ENCODE measurements around the gene DDX41.
"Not testable (repeated sequence)": the region's sequence is repeated elsewhere in the genome, so short reads cannot be mapped to it uniquely, and the experiment has no call there.

Gene DDX41

GRCh38 chr5:177536386-177536785 lies 19.6 kb upstream of the DDX41 start:
- Histone ChIP-seq H3K27me3 (ENCODE audit: control insufficient read depth in 3 of 3, insufficient read depth in 3 of 3, low read depth in 1 of 3, low read length in 3 of 3) (no peaks in the 10 kb centered on the region), H3K36me3 (replicated peaks in 1 of 2; ENCODE audit: control insufficient read depth in 2 of 2, insufficient read depth in 2 of 2, low read length in 2 of 2) (peaks cover 38 to 90% of the 10 kb centered on the region in 2 donors), H2BK120ac (ENCODE audit: low read depth, low read length) (no peak overlapping the region), H3K27ac (replicated peaks; ENCODE audit: low read length) (no peak overlapping the region), H3K4me2 (ENCODE audit: insufficient read depth, low read length, poor library complexity, severe bottlenecking) (no peak overlapping the region), H3K4ac (ENCODE audit: low read length) (no peak overlapping the region), H3K9me3 (replicated peaks in 1 of 2; ENCODE audit: control insufficient read depth in 2 of 2, insufficient read depth in 1 of 2, low read depth in 1 of 2, low read length in 2 of 2) (no peaks in the 10 kb centered on the region), H2BK5ac (ENCODE audit: low read length) (no peak overlapping the region), H2BK15ac (ENCODE audit: low read length) (no peak overlapping the region), H3K9ac (ENCODE audit: low read depth, low read length, poor library complexity) (no peak overlapping the region), H3K23ac (ENCODE audit: low read depth, low read length, poor library complexity) (no peak overlapping the region), H2AFZ (ENCODE audit: low read length) (no peak overlapping the region), H2BK12ac (ENCODE audit: low read length) (no peak overlapping the region), H3K4me1 (ENCODE audit: control insufficient read depth in 2 of 2, insufficient read depth in 1 of 2, low read depth in 1 of 2, low read length in 2 of 2) (no peaks in the 10 kb centered on the region), H4K8ac (ENCODE audit: low read depth, low read length) (no peak overlapping the region), H3K18ac (ENCODE audit: low read length) (no peak overlapping the region), H2AK5ac (ENCODE audit: low read depth, low read length) (no peak overlapping the region), H4K91ac (ENCODE audit: low read depth, low read length, poor library complexity) (no peak overlapping the region), H3K4me3 (ENCODE audit: low read length in 2 of 2) (no peak overlapping the region), H3K14ac (ENCODE audit: low read length) (no peak overlapping the region), H3K79me1 (ENCODE audit: low read depth, low read length) (peaks cover 2% of the 10 kb centered on the region)
- WGBS, 2 donors (ENCODE audit: extremely low coverage in 2 of 2, insufficient read length in 2 of 2, insufficient replicate concordance in 1 of 2): no CpG with 5 or more reads among the region's 10 CpGs
- no peak for DNase-seq (ENCODE audit: low spot score)

DNA sequence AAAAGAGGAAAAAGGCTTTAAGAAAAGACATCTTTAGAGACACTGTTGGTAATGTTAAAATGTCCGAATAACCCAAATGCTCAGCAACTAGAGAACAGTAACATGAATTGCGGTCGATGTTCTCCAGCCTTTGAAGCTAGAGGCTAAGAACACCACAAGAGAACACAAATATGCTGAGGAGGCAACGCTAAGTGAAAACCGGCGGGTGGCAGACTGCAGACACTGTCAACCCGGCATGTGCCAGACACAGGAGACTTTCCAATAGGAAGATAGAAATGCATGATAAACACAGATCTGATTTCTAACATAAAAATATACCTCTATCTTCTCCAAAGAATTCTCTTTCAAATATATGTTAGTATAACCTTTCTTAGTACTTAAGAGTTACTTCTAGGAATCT lies 18.4 kb upstream of the DDX41 start:
- DNase-seq (ENCODE audit: low spot score): no peak
- no peak overlapping the region for H3K14ac ChIP-seq (ENCODE audit: low read length)

GRCh38 chr5:177534433-177534832 lies 17.7 kb upstream of the DDX41 start:
- not testable (repeated sequence) for H2AFZ ChIP-seq (ENCODE audit: low read length); H2BK5ac ChIP-seq (ENCODE audit: low read length); H4K8ac ChIP-seq (ENCODE audit: low read depth, low read length); H3K18ac ChIP-seq (ENCODE audit: low read length); H2BK120ac ChIP-seq (ENCODE audit: low read depth, low read length); H2AK5ac ChIP-seq (ENCODE audit: low read depth, low read length); H4K91ac ChIP-seq (ENCODE audit: low read depth, low read length, poor library complexity); H3K4ac ChIP-seq (ENCODE audit: low read length); H3K4me2 ChIP-seq (ENCODE audit: insufficient read depth, low read length, poor library complexity, severe bottlenecking); H3K9ac ChIP-seq (ENCODE audit: low read depth, low read length, poor library complexity); H3K4me1 ChIP-seq (ENCODE audit: control insufficient read depth in 2 of 2, insufficient read depth in 1 of 2, low read depth in 1 of 2, low read length in 2 of 2); DNase-seq (ENCODE audit: low spot score); H3K9me3 ChIP-seq (replicated peaks in 1 of 2; ENCODE audit: control insufficient read depth in 2 of 2, insufficient read depth in 1 of 2, low read depth in 1 of 2, low read length in 2 of 2); H2BK12ac ChIP-seq (ENCODE audit: low read length); H3K4me3 ChIP-seq (ENCODE audit: low read length in 2 of 2); H3K27ac ChIP-seq (replicated peaks; ENCODE audit: low read length); H3K27me3 ChIP-seq (ENCODE audit: control insufficient read depth in 3 of 3, insufficient read depth in 3 of 3, low read depth in 1 of 3, low read length in 3 of 3); H3K14ac ChIP-seq (ENCODE audit: low read length); H3K79me1 ChIP-seq (ENCODE audit: low read depth, low read length); H2BK15ac ChIP-seq (ENCODE audit: low read length); H3K23ac ChIP-seq (ENCODE audit: low read depth, low read length, poor library complexity)
- WGBS, 2 donors (ENCODE audit: extremely low coverage in 2 of 2, insufficient read length in 2 of 2, insufficient replicate concordance in 1 of 2): no CpG with 5 or more reads among the region's 7 CpGs
- H3K36me3 ChIP-seq (replicated peaks in 1 of 2; ENCODE audit: control insufficient read depth in 2 of 2, insufficient read depth in 2 of 2, low read length in 2 of 2): peaks cover 52 to 96% of the 10 kb centered on the region in 2 donors

More for the DNA sequence above, 18.4 kb upstream of the DDX41 start:
- Histone ChIP-seq H4K8ac (ENCODE audit: low read depth, low read length) (no peak overlapping the region), H3K23ac (ENCODE audit: low read depth, low read length, poor library complexity) (no peak overlapping the region), H3K4me1 (ENCODE audit: control insufficient read depth in 2 of 2, insufficient read depth in 1 of 2, low read depth in 1 of 2, low read length in 2 of 2) (no peaks in the 10 kb centered on the region), H2AFZ (ENCODE audit: low read length) (no peak overlapping the region), H3K79me1 (ENCODE audit: low read depth, low read length) (peaks cover 2% of the 10 kb centered on the region), H2BK120ac (ENCODE audit: low read depth, low read length) (no peak overlapping the region), H2BK15ac (ENCODE audit: low read length) (no peak overlapping the region), H3K27me3 (ENCODE audit: control insufficient read depth in 3 of 3, insufficient read depth in 3 of 3, low read depth in 1 of 3, low read length in 3 of 3) (no peaks in the 10 kb centered on the region), H3K18ac (ENCODE audit: low read length) (no peak overlapping the region), H3K36me3 (replicated peaks in 1 of 2; ENCODE audit: control insufficient read depth in 2 of 2, insufficient read depth in 2 of 2, low read length in 2 of 2) (peaks cover 45 to 93% of the 10 kb centered on the region in 2 donors), H3K27ac (replicated peaks; ENCODE audit: low read length) (no peak overlapping the region), H3K9ac (ENCODE audit: low read depth, low read length, poor library complexity) (no peak overlapping the region), H2BK5ac (ENCODE audit: low read length) (no peak overlapping the region), H3K4me3 (ENCODE audit: low read length in 2 of 2) (no peak overlapping the region), H3K4me2 (ENCODE audit: insufficient read depth, low read length, poor library complexity, severe bottlenecking) (no peak overlapping the region), H2BK12ac (ENCODE audit: low read length) (no peak overlapping the region), H4K91ac (ENCODE audit: low read depth, low read length, poor library complexity) (no peak overlapping the region), H3K9me3 (replicated peaks in 1 of 2; ENCODE audit: control insufficient read depth in 2 of 2, insufficient read depth in 1 of 2, low read depth in 1 of 2, low read length in 2 of 2) (no peaks in the 10 kb centered on the region), H2AK5ac (ENCODE audit: low read depth, low read length) (no peak overlapping the region), H3K4ac (ENCODE audit: low read length) (no peak overlapping the region)
- WGBS, 2 donors (ENCODE audit: extremely low coverage in 2 of 2, insufficient read length in 2 of 2, insufficient replicate concordance in 1 of 2): no CpG with 5 or more reads among the region's 7 CpGs

DNA sequence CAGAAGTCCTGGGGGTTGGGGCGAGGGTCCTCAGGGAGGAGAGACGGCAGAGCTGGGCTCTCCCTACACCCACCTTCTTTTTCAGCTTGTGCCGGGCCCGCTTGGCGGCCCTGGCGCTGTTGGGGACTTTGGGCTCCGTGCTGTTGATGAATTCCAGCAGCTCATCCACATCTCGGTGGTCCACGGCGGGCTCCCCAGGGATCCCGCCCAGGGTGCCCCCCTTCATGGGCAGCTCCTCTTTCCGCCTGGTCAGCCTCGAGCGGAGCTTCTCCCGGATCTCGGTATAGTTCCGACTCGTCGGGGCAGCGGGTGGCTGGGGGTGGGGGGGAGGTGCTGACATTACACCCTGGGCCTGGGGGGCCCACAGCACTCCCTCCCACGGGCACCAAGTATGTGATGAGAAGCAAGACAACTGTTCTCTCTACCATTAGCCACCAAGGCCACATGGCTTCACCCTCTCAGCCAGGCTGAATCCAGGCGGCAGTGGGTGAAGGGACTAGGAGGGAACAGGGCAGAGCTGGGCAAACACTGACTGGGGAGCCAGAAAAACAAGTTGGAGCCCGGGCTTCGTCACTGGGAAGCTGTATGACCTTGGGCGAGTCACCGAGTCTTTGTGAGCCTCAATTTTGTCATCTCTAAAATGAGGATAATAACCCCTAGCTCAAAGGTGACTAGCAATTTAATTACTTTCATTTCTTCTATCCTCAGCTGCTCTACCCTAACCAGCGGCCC lies 14.6 kb upstream of the DDX41 start:
- no peaks in the 10 kb centered on the region for H3K9me3 ChIP-seq (replicated peaks in 1 of 2; ENCODE audit: control insufficient read depth in 2 of 2, insufficient read depth in 1 of 2, low read depth in 1 of 2, low read length in 2 of 2)
- H3K4ac ChIP-seq (ENCODE audit: low read length): no peak overlapping the region
- no peaks in the 10 kb centered on the region for H3K4me1 ChIP-seq (ENCODE audit: control insufficient read depth in 2 of 2, insufficient read depth in 1 of 2, low read depth in 1 of 2, low read length in 2 of 2)
- H2AK5ac ChIP-seq (ENCODE audit: low read depth, low read length): no peak overlapping the region
- no peak overlapping the region for H3K14ac ChIP-seq (ENCODE audit: low read length)
- H3K27me3 ChIP-seq (ENCODE audit: control insufficient read depth in 3 of 3, insufficient read depth in 3 of 3, low read depth in 1 of 3, low read length in 3 of 3): no peaks in the 10 kb centered on the region
- no peak overlapping the region for H2BK5ac ChIP-seq (ENCODE audit: low read length)
- peaks cover 55 to 94% of the 10 kb centered on the region in 2 donors for H3K36me3 ChIP-seq (replicated peaks in 1 of 2; ENCODE audit: control insufficient read depth in 2 of 2, insufficient read depth in 2 of 2, low read length in 2 of 2)
- H2BK15ac ChIP-seq (ENCODE audit: low read length): no peak overlapping the region
- H3K18ac ChIP-seq (ENCODE audit: low read length): no peak overlapping the region
- H2AFZ ChIP-seq (ENCODE audit: low read length): no peak overlapping the region
- H3K9ac ChIP-seq (ENCODE audit: low read depth, low read length, poor library complexity): no peak overlapping the region
- no peak overlapping the region for H2BK12ac ChIP-seq (ENCODE audit: low read length)
- no CpG with 5 or more reads among the region's 27 CpGs for WGBS, 2 donors (ENCODE audit: extremely low coverage in 2 of 2, insufficient read length in 2 of 2, insufficient replicate concordance in 1 of 2)
- H3K4me3 ChIP-seq (ENCODE audit: low read length in 2 of 2): no peak overlapping the region
- no peak for DNase-seq (ENCODE audit: low spot score)
- no peak overlapping the region for H3K4me2 ChIP-seq (ENCODE audit: insufficient read depth, low read length, poor library complexity, severe bottlenecking)
- H3K27ac ChIP-seq (replicated peaks; ENCODE audit: low read length): no peak overlapping the region
- H4K91ac ChIP-seq (ENCODE audit: low read depth, low read length, poor library complexity): no peak overlapping the region
- no peak overlapping the region for H2BK120ac ChIP-seq (ENCODE audit: low read depth, low read length)
- peaks cover 2% of the 10 kb centered on the region for H3K79me1 ChIP-seq (ENCODE audit: low read depth, low read length)
- H3K23ac ChIP-seq (ENCODE audit: low read depth, low read length, poor library complexity): no peak overlapping the region
- H4K8ac ChIP-seq (ENCODE audit: low read depth, low read length): no peak overlapping the region
